ENCODE measurements around the gene C15orf61.

Gene C15orf61

GRCh38 chr15:67504056-67504455, 16.9 kb upstream of the C15orf61 start:
- Histone ChIP-seq H3K4me2 (ENCODE audit: low read depth, low read length) (no peak overlapping the region), H3K27ac (ENCODE audit: low read length) (no peak overlapping the region), H3F3A (ENCODE audit: insufficient read depth, low read length) (no peaks in the 10 kb centered on the region; the same call in 1 of the 2 replicates), H3K4me3 (ENCODE audit: low read length) (no peak overlapping the region), H3K9me2 (replicated peaks; ENCODE audit: insufficient read depth, low read length) (no peaks in the 10 kb centered on the region), H3K9me3 (replicated peaks; ENCODE audit: insufficient read depth, low read length) (no peaks in the 10 kb centered on the region), H3K79me2 (ENCODE audit: low read length) (no peaks in the 10 kb centered on the region), H3K27me3 (replicated peaks; ENCODE audit: insufficient read depth, low read length) (no peaks in the 10 kb centered on the region), H4K20me1 (ENCODE audit: insufficient read depth, low read length) (no peaks in the 10 kb centered on the region), H2AFZ (ENCODE audit: low read length) (no peak overlapping the region), H3K9ac (ENCODE audit: low read length) (no peak overlapping the region), H3K36me3 (replicated peaks; ENCODE audit: insufficient read depth, low read length) (no peaks in the 10 kb centered on the region), H3K4me1 (ENCODE audit: low read length) (peaks cover 26% of the 10 kb centered on the region)
- TF ChIP-seq CTCF (IDR thresholded peaks at IDR 0.05; ENCODE audit: low read length) (no peak), EZH2phosphoT487 (IDR thresholded peaks at IDR 0.05; ENCODE audit: low read length) (no peak)
- no peak for DNase-seq

GRCh38 chr15:67504796-67505195, 16.1 kb upstream of the C15orf61 start:
- H3K9ac ChIP-seq (ENCODE audit: low read length) = no peak overlapping the region
- no peak for TF ChIP-seq CTCF (IDR thresholded peaks at IDR 0.05; ENCODE audit: low read length)
- TF ChIP-seq EZH2 (optimal IDR thresholded peaks at IDR 0.05; ENCODE audit: low read depth, low read length) = no peak
- TF ChIP-seq EZH2phosphoT487 (IDR thresholded peaks at IDR 0.05; ENCODE audit: low read length) = no peak
- H3K4me3 ChIP-seq (ENCODE audit: low read length) = no peak overlapping the region
- H3K27ac ChIP-seq (ENCODE audit: low read length) = no peak overlapping the region
- H3F3A ChIP-seq (ENCODE audit: insufficient read depth, low read length) = no peaks in the 10 kb centered on the region; the same call in 1 of the 2 replicates
- no peak overlapping the region for H2AFZ ChIP-seq (ENCODE audit: low read length)
- H3K79me2 ChIP-seq (ENCODE audit: low read length) = no peaks in the 10 kb centered on the region
- H3K9me3 ChIP-seq (replicated peaks; ENCODE audit: insufficient read depth, low read length) = no peaks in the 10 kb centered on the region
- DNase-seq = no peak
- H4K20me1 ChIP-seq (ENCODE audit: insufficient read depth, low read length) = no peaks in the 10 kb centered on the region
- H3K36me3 ChIP-seq (replicated peaks; ENCODE audit: insufficient read depth, low read length) = no peaks in the 10 kb centered on the region
- peaks cover 26% of the 10 kb centered on the region for H3K4me1 ChIP-seq (ENCODE audit: low read length)
- peak overlapping the region; percentile 2; the same call in 1 of the 2 replicates for H3K4me2 ChIP-seq (ENCODE audit: low read depth, low read length)
- H3K27me3 ChIP-seq (replicated peaks; ENCODE audit: insufficient read depth, low read length) = no peaks in the 10 kb centered on the region
- no peaks in the 10 kb centered on the region for H3K9me2 ChIP-seq (replicated peaks; ENCODE audit: insufficient read depth, low read length)

GRCh38 chr15:67505675-67506572, 15.0 kb upstream of the C15orf61 start:
- H2AFZ ChIP-seq (ENCODE audit: low read length) = no peak overlapping the region
- DNase-seq = no peak

More at GRCh38 chr15:67505675-67506572, 15.0 kb upstream of the C15orf61 start:
- H3K9me3 ChIP-seq (replicated peaks; ENCODE audit: insufficient read depth, low read length) = no peaks in the 10 kb centered on the region
- H3K4me2 ChIP-seq (ENCODE audit: low read depth, low read length) = no peak overlapping the region
- no peaks in the 10 kb centered on the region for H3K9me2 ChIP-seq (replicated peaks; ENCODE audit: insufficient read depth, low read length)
- H3F3A ChIP-seq (ENCODE audit: insufficient read depth, low read length) = no peaks in the 10 kb centered on the region; the same call in 1 of the 2 replicates
- H3K4me1 ChIP-seq (ENCODE audit: low read length) = peaks cover 26% of the 10 kb centered on the region
- TF ChIP-seq EZH2 (optimal IDR thresholded peaks at IDR 0.05; ENCODE audit: low read depth, low read length) (no peak), EZH2phosphoT487 (IDR thresholded peaks at IDR 0.05; ENCODE audit: low read length) (no peak)
- no peak overlapping the region for H3K4me3 ChIP-seq (ENCODE audit: low read length)
- no peak overlapping the region for H3K27ac ChIP-seq (ENCODE audit: low read length)
- H3K9ac ChIP-seq (ENCODE audit: low read length) = no peak overlapping the region
- H4K20me1 ChIP-seq (ENCODE audit: insufficient read depth, low read length) = no peaks in the 10 kb centered on the region
- no peaks in the 10 kb centered on the region for H3K79me2 ChIP-seq (ENCODE audit: low read length)
- no peaks in the 10 kb centered on the region for H3K36me3 ChIP-seq (replicated peaks; ENCODE audit: insufficient read depth, low read length)
- no peaks in the 10 kb centered on the region for H3K27me3 ChIP-seq (replicated peaks; ENCODE audit: insufficient read depth, low read length)
